GM10248 (cell line): ENCODE measurements around the gene MYL6B.

Source experiments
- CTCF ChIA-PET: fragments of 300-600 bp; sonication (Branson Sonifier 250); formaldehyde crosslinking; extraction: SDS; loops from one replicate; lab custom pipeline; 2021; ENCODE audit warnings: antibody characterized with exemption; lab: Yijun Ruan, JAX
- POLR2A ChIA-PET: fragments of 350-650 bp; sonication (Branson Sonifier 250); formaldehyde crosslinking; extraction: SDS; loops from one replicate; lab custom pipeline; 2020; ENCODE audit warnings: antibody characterized with exemption; lab: Yijun Ruan, JAX
- DNase-seq: peaks from one replicate; pipeline ENCODE4 v3.0.0; 2012; ENCODE audit errors: extremely low spot score
- TF ChIP-seq, protein P1 (sequence below): IDR thresholded peaks from 2 replicates; pipeline ENCODE4 v1.5.1; 2012; ENCODE audit warnings: mild to moderate bottlenecking, low read depth; ENCODE audit errors: extremely low read depth, missing control alignments, control extremely low read depth

The MYL6B gene

GRCh38 chr12:56158029-56158925 lies 5.9 kb downstream of the MYL6B start, which contains the start of gene MYL6:
Gene MYL6 (plus strand): TSS chr12:56158359. CDS start chr12:56158402, 43 bp downstream.
- ChIA-PET POLR2A (interaction anchor here (0.6 to 1.0 kb wide), 3 partner anchors 30 to 493 kb away, joined by 3 read pairs; partner anchors contain the start of gene ESYT1), CTCF (interaction anchor here (0.7 to 2.2 kb wide), 10 partner anchors 14 to 479 kb away, joined by 3 to 10 read pairs (median 6); partner anchors contain the start of genes ESYT1, SMARCC2, STAT2 and ZC3H10)
- TF ChIP-seq, protein P1, sequence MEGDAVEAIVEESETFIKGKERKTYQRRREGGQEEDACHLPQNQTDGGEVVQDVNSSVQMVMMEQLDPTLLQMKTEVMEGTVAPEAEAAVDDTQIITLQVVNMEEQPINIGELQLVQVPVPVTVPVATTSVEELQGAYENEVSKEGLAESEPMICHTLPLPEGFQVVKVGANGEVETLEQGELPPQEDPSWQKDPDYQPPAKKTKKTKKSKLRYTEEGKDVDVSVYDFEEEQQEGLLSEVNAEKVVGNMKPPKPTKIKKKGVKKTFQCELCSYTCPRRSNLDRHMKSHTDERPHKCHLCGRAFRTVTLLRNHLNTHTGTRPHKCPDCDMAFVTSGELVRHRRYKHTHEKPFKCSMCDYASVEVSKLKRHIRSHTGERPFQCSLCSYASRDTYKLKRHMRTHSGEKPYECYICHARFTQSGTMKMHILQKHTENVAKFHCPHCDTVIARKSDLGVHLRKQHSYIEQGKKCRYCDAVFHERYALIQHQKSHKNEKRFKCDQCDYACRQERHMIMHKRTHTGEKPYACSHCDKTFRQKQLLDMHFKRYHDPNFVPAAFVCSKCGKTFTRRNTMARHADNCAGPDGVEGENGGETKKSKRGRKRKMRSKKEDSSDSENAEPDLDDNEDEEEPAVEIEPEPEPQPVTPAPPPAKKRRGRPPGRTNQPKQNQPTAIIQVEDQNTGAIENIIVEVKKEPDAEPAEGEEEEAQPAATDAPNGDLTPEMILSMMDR: no peak
- DNase-seq: peak; percentile 94

DNA sequence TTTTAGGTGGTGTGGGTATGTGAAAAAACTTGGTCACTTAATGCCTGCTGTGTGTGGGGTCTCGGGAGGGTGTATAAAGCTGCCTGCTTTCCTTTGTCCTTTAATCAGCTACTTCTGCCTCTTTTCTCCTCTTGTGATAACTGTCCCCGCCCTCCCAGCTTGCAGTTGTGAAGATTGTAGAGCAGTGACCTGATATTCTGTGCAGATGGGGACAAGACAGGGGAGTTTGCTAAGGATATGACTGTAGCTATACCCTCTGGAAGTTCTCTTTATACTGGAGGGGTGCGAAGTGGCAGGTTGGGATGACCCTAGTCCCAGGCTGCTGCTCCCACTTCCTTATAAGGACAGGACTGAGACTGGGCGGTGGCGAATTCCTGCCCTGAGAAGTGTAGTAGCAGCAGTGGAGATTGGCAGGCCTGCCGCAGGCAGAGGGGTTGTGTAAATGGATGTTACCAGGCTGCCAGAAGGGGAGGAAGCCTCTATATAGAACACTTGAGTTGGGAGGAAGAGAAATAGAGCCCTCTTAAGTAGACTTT lies 6.6 kb downstream of the MYL6B start:
- peak; percentile 38 for DNase-seq
- CTCF ChIA-PET: interaction anchor here (0.7 to 2.2 kb wide), 12 partner anchors 13 to 478 kb away, joined by 3 to 10 read pairs (median 5); partner anchors contain the start of genes ESYT1, SMARCC2, STAT2 and ZC3H10
- POLR2A ChIA-PET: interaction anchor here (0.5 to 1.4 kb wide), 3 partner anchors 8 to 91 kb away, joined by 3 to 8 read pairs (median 6); partner anchors contain the start of gene SMARCC2
- TF ChIP-seq, protein P1: no peak

DNA sequence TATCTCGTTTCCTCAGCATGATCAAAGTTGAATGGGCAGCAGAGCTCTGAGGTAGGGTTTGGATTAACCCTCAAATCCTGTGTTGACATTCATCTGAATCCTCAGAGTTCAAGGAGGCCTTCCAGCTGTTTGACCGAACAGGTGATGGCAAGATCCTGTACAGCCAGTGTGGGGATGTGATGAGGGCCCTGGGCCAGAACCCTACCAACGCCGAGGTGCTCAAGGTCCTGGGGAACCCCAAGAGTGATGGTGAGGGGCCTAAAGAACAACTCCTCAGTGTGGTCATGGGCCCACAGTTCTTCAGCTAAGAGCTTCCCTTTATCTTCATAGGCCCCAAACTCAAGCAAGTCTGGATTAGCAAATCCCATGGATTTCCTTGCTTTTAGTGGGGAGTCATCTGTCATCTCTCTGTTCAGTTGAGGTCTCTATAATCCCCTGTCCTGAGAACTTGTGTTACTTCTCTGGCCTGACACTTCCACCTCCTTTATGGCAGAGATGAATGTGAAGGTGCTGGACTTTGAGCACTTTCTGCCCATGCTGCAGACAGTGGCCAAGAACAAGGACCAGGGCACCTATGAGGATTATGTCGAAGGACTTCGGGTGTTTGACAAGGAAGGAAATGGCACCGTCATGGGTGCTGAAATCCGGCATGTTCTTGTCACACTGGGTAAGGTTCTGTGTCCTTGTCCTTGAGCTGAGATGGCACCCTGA lies 7.2 kb downstream of the MYL6B start:
- TF ChIP-seq, protein P1: no peak
- ChIA-PET POLR2A (interaction anchor here (0.5 to 1.4 kb wide), 2 partner anchors 7 to 29 kb away, joined by 6 to 8 read pairs; partner anchors contain the start of gene SMARCC2), CTCF (interaction anchor here (1.0 to 7.0 kb wide), 11 partner anchors 12 to 201 kb away, joined by 3 to 47 read pairs (median 7); partner anchors contain the start of genes ESYT1, SMARCC2, STAT2 and ZC3H10)
- no peak for DNase-seq

DNA sequence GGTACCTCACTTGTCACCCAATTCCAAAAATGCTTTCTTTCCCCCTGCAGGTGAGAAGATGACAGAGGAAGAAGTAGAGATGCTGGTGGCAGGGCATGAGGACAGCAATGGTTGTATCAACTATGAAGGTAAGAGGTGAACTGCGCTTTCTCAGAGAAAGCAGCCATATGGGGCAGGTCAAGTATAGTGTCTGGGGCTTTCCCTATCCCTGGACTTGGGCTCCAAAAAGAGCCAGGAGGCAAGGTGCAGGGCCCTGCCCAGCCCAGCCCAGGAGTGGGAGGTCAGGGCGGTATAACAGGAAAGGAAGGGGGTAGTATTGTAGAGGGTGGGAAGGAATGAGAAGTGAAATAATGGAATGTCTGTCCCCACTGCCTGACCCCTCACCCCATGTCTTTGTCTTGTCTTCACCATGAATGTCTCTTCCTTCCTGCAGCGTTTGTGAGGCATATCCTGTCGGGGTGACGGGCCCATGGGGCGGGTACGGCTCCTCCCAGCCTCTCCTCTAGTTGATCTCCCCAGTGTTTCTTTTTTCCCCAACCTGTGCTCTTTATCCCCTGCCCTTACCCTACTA lies 7.9 kb downstream of the MYL6B start:
- TF ChIP-seq, protein P1: no peak
- DNase-seq: no peak
- ChIA-PET POLR2A (interaction anchor here (1.0 to 1.8 kb wide), 3 partner anchors 28 to 44 kb away, joined by 3 to 9 read pairs (median 8); partner anchors contain the start of genes RPL41 and SMARCC2), CTCF (interaction anchor here (1.0 to 7.0 kb wide), 7 partner anchors 11 to 35 kb away, joined by 3 to 47 read pairs (median 6); partner anchors contain the start of genes ESYT1 and SMARCC2)

- TF ChIP-seq, protein P1: no peak
- CTCF ChIA-PET: interaction anchor here (0.8 to 7.0 kb wide), 10 partner anchors 12 to 97 kb away, joined by 3 to 47 read pairs (median 6); partner anchors contain the start of genes ANKRD52, ESYT1, RNF41 and SMARCC2
- no peak for DNase-seq
- POLR2A ChIA-PET: interaction anchor here (0.5 to 2.9 kb wide), 11 partner anchors 9 to 556 kb away, joined by 3 to 15 read pairs (median 4); partner anchors contain the start of genes ESYT1, PA2G4, RPL41 and SMARCC2
Measured at GRCh38 chr12:56160894-56161689, 8.7 kb downstream of the MYL6B start.
